Ovary (tissue), 9 donors: ENCODE data around the gene CACNA1S. TPM values are rescaled to one million over a fixed set of nuclear protein-coding genes. Genes with fewer than 3 reads are reported as not detected.

Experiments used
- DNase-seq, 5 donors: peaks; one replicate each; pipeline ENCODE4 v3.0.0-alpha.2; 2019 to 2020
- H3K27ac ChIP-seq, 2 donors: fragments of 200-600 bp; one replicate each; pipeline versions ENCODE4 v1.5.1 to v1.8.0; 2019 to 2022
- H3K27me3 ChIP-seq: fragments of 200-600 bp; one replicate; pipeline ENCODE4 v1.8.0; 2022
- H3K36me3 ChIP-seq: fragments of 200-600 bp; sonication (generic); one replicate; pipeline ENCODE4 v1.5.1; 2019
- H3K4me1 ChIP-seq: one replicate; pipeline ENCODE4 v1.8.1; 2013; ENCODE audit warnings: mild to moderate bottlenecking, moderate library complexity; ENCODE audit not compliant: insufficient read depth
- H3K4me3 ChIP-seq: fragments of 200-600 bp; sonication (generic); one replicate; pipeline ENCODE4 v1.5.1; 2017
- H3K9me3 ChIP-seq, 2 donors: fragments of 200-600 bp in 1 of 2; sonication (generic) in 1 of 2; one replicate each; pipeline versions ENCODE4 v1.5.1 to v1.8.1; 2013 to 2019; ENCODE audit warnings: mild to moderate bottlenecking in 1 of 2, moderate library complexity in 1 of 2
- EP300 ChIP-seq: sonication (generic); formaldehyde crosslinking; IDR thresholded peaks from one replicate; pipeline ENCODE4 v1.6.1; 2017; ENCODE audit warnings: antibody characterized with exemption
- POLR2A ChIP-seq: fragments of 450-650 bp; IDR thresholded peaks from one replicate; pipeline ENCODE4 v1.6.1; 2017; ENCODE audit warnings: antibody characterized with exemption, mild to moderate bottlenecking, moderate library complexity
- WGBS, 3 donors: extraction: QIAGEN DNeasy Blood & Tissue Kit in 1 of 3; methylation state at CpG; one replicate each; pipeline versions ENCODE4 v1.1.5 to v1.1.7; 2013 to 2017; 5-methylcytosine and 5-hydroxymethylcytosine counted together
- intact Hi-C, 4 donors: fragments of 100-400 bp; cut with DNase I; formaldehyde crosslinking; loops; one replicate each; pipeline versions ENCODE4 v1.11.0 to v1.15.1; 2022 to 2023
- polyA plus RNA-seq, 2 donors: library from polyadenylated mRNA; stranded (reverse); fragments of 200-250 nt in 1 of 2; fragments of 350-450 nt in 1 of 2; fragmentation: Illumina TruSeq in 1 of 2; extraction: RNeasy Lipid Tissue Mini Kit (QIAGEN cat#74804) in 1 of 2; gene quantifications; one replicate each; pipeline ENCODE4 v1.2.3, GENCODE V29; 2013 to 2014
- total RNA-seq, 7 donors: library from RNA; depleted of rRNA in 2 of 7; stranded (reverse); fragments of >200 nt in 2 of 7; fragmentation: NEBNext Ultra II Directional in 3 of 7; extraction: Animal tissue kit (Norgen Biotek cat#: 25700) in 3 of 7; gene quantifications; one replicate each; pipeline versions ENCODE4 v1.1.0 to v1.2.4, GENCODE V29; 2016 to 2023
- TF ChIP-seq, protein P1 (sequence below), 3 donors: fragments of 450-650 bp in 2 of 3; fragments of 200-600 bp in 1 of 3; IDR thresholded peaks; one replicate each; pipeline versions ENCODE4 v1.5.1 to v1.8.0; 2016 to 2022; ENCODE audit warnings: antibody characterized with exemption in 3 of 3, mild to moderate bottlenecking in 1 of 3
- donor health status: DM: no; HTN: no; CAD: no; lungs with moderate emphysema.
- donor health status: DM: no; HTN: no; CAD: no.
- donor health status: Bipolar disorder and iron deficiency.
- donor health status: DM: yes; HTN: yes; CAD: no.
- donor health status: DM: no; HTN: no; CAD: no.
- donor health status: DM: yes; HTN: yes; CAD: no.

The CACNA1S gene
- total and polyA plus RNA-seq, 9 donors, result 0.01 to 0.05 (median 0.05) TPM; not detected in 6

DNA sequence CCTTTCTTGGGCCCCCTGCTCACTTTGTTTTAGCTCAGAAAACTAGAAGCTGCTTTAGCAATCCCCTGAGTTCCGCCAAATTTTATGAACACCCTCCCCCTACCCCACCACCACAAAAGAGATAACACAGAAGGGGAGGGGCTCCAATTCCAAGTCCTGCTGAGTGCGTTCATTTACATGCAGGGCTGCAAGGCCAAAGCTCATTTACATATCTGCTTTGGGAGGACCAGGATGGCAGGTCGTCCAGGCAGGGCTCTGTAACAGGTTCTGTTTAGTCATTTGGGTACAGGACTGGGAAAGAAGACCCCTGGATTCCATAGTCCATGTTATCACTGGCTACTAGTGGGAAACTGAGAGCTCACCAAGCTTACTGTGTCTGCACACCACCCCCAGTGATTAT lies 52.8 kb downstream of the CACNA1S start:
- Histone ChIP-seq H3K9me3 (no peaks in the 10 kb centered on the region), H3K36me3 (no peaks in the 10 kb centered on the region), H3K27ac (no peak overlapping the region), H3K4me3 (no peak overlapping the region), H3K27me3 (no peaks in the 10 kb centered on the region), H3K4me1 (peaks cover 10% of the 10 kb centered on the region)
- intact Hi-C loops, result no loop called here
- DNase-seq, result no peak
- WGBS, 3 donors, result 77 to 82% (median 81%) methylated on average over 3 of the region's 3 CpGs
- no peak for TF ChIP-seq POLR2A
- TF ChIP-seq, protein P1, sequence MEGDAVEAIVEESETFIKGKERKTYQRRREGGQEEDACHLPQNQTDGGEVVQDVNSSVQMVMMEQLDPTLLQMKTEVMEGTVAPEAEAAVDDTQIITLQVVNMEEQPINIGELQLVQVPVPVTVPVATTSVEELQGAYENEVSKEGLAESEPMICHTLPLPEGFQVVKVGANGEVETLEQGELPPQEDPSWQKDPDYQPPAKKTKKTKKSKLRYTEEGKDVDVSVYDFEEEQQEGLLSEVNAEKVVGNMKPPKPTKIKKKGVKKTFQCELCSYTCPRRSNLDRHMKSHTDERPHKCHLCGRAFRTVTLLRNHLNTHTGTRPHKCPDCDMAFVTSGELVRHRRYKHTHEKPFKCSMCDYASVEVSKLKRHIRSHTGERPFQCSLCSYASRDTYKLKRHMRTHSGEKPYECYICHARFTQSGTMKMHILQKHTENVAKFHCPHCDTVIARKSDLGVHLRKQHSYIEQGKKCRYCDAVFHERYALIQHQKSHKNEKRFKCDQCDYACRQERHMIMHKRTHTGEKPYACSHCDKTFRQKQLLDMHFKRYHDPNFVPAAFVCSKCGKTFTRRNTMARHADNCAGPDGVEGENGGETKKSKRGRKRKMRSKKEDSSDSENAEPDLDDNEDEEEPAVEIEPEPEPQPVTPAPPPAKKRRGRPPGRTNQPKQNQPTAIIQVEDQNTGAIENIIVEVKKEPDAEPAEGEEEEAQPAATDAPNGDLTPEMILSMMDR (IDR thresholded peaks at IDR 0.05), result no peak
- TF ChIP-seq EP300, result no peak

- intact Hi-C loops, result no loop called here
- Histone ChIP-seq H3K27me3 (no peaks in the 10 kb centered on the region), H3K9me3 (no peaks in the 10 kb centered on the region), H3K36me3 (no peaks in the 10 kb centered on the region), H3K4me1 (peaks cover 3% of the 10 kb centered on the region), H3K4me3 (no peak overlapping the region), H3K27ac (no peak overlapping the region)
- no peak for TF ChIP-seq EP300
- TF ChIP-seq POLR2A, result no peak
- TF ChIP-seq, protein P1 (IDR thresholded peaks at IDR 0.05), result no peak
- 74 to 77% (median 76%) methylated on average over 10 of the region's 10 CpGs for WGBS, 3 donors
- no peak for DNase-seq
These were observed 58.1 kb downstream of the CACNA1S start for GRCh38 chr1:201054091-201054543.

DNA sequence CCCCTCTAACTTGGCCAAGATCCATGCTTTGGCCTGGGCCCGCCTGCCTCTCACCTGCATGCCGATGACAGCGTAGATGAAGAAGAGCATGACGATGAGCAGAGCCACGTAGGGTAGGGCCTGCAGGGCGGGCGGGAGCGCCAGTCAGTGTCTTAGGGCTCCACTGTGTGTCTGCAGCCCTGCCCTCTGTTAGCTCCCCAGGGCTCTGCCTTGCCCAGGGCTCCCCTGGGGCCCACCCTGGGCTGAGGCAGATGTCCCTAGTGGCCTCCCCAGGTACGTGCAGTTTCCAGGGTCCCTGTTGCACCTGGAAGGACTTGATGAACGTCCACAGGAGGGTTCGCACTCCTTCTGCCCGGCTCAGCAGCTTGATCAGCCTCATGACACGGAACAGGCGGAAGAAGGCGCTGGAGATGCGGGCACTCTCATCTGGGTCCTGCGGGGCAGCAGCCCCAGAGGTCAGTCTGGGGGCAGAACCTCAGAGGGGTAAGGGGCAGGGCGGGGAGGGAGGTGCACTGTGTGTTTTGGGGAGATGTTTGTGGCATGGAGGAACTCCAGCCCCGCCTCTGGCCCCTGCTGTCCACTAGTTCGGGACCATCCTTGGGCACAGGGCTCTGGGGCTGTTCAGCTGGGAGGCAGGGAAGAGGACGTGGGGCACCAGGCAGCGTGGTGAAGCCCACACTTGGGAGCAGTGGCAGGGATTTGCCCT lies 58.9 kb downstream of the CACNA1S start:
- H3K27ac ChIP-seq, result no peak overlapping the region
- TF ChIP-seq POLR2A, result no peak
- TF ChIP-seq, protein P1 (IDR thresholded peaks at IDR 0.05), result no peak
- TF ChIP-seq EP300, result no peak
- DNase-seq, result no peak
- no peak overlapping the region for H3K4me3 ChIP-seq
- peaks cover 3% of the 10 kb centered on the region for H3K4me1 ChIP-seq
- WGBS, 3 donors, result 94 to 97% (median 97%) methylated on average over 21 to 22 of the region's 22 CpGs
- intact Hi-C loops, result no loop called here
- H3K9me3 ChIP-seq, result no peaks in the 10 kb centered on the region
- no peaks in the 10 kb centered on the region for H3K27me3 ChIP-seq
- H3K36me3 ChIP-seq, result no peaks in the 10 kb centered on the region

GRCh38 chr1:201051399-201051798 lies 60.8 kb downstream of the CACNA1S start:
- no peak for DNase-seq
- TF ChIP-seq, protein P1 (IDR thresholded peaks at IDR 0.05), result no peak
- TF ChIP-seq POLR2A (no peak), EP300 (no peak)
- intact Hi-C loops, result no loop called here
- no peak overlapping the region for H3K4me3 ChIP-seq
- H3K36me3 ChIP-seq, result no peaks in the 10 kb centered on the region
- H3K27me3 ChIP-seq, result no peaks in the 10 kb centered on the region
- H3K9me3 ChIP-seq, result no peaks in the 10 kb centered on the region
- H3K4me1 ChIP-seq, result peaks cover 3% of the 10 kb centered on the region
- WGBS, 3 donors, result 49 to 79% (median 55%) methylated on average over 2 of the region's 2 CpGs
- H3K27ac ChIP-seq, result no peak overlapping the region
